ENCODE data around the gene NUDT14.

GRCh38 chr14:105162669-105162979, 18.5 kb downstream of the NUDT14 start:
- TF ChIP-seq CTCF (IDR thresholded peaks at IDR 0.05) (no peak), POLR2A (IDR thresholded peaks at IDR 0.05) (no peak)

Measured in lower leg skin (tissue), 3 donors.